ENCODE data around the gene SOX13.

The SOX13 gene

DNA sequence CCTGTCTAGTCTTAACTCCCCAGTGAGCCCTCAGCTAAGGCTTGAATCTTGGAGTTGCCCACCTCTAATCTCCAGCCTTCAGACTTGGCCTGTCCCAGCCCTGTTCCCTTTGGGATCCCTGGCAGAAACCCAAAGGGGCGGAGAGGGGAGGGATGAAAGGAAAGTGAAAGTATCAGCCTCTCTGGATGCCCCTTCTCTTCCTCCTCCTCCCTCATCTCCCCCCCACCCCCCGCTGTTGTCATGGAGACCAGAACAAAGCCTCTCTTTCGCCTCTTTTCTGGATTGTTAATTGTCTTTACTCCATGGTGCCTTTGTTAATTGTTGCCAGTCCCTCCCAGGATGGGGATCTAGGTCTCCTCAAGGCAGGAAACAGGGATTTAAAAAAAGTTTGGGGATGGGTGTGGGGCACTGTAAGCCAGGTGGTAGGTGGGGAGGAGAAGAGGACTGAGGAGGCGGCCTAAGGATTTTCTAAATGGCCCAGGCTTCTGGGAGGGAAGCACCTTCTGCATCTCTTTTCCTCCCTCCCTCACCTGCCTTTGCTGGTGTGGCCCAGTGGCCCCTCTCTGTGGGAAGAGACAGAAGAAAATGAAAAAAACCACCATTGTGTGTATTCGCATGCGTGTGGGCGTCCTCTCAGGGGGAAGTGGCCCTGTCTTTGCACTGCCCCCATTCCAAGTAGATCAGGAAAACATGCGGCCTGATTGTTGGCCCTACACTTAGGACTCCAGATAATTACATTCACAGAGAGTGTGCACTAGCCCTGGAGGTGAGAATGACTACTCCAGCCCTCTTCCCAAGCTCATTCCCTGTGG lies 7.5 kb upstream of the SOX13 start:
- no peak for DNase-seq

DNA sequence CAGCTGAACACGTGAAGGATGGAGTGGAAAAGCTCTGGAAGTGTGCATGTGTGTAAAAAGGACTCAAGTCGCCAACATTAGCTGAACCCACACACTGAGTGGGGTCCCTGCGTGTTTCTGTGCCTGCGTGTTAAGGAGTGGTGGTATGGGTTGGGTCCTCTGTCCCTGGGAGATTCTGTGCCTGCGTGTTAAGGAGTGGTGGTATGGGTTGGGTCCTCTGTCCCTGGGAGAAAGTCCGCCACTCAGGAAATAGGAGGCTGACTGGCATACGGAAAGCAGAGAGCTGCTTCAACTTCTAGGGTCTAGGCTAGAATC lies 7.0 kb upstream of the SOX13 start:
- DNase-seq: no peak

DNA sequence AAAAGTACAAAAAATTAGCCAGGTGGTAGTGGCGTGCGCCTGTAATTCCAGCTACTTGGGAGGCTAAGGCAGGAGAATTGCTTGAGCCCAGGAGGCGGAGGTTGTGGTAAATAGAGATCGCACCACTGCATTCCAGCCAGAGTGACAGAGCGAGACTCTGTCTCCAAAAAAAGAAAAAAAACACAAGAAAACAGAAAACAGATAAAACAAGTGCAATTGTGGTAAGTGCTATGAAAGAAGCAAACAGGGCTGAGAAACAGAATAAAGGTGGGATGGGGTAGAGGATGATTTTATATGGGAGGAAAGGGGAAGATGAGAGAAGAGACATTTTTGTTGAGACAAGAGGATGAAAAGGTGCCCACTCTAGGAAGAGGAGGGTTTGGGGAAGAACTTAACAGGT lies 5.0 kb upstream of the SOX13 start:
- no peak for DNase-seq

DNA sequence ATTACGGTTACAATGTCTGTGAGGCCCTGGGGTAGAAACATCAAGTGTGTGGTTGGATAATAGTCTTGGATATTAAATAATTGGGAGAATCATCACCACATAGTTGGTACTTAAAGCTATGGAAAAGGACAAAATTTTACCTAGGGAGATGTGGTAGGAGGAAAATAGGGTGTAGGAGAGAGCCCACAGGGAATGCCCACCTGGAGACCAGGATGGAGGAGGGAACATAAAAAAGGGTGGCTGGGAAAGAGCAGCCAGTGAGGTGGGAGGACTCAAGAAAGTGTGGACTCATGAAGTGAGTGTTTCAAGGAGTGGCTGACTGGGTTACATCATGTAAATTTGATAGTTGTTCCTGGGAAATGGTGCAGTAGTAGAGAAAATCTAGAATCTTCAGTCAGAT lies 3.0 kb upstream of the SOX13 start:
- no peak for DNase-seq

DNA sequence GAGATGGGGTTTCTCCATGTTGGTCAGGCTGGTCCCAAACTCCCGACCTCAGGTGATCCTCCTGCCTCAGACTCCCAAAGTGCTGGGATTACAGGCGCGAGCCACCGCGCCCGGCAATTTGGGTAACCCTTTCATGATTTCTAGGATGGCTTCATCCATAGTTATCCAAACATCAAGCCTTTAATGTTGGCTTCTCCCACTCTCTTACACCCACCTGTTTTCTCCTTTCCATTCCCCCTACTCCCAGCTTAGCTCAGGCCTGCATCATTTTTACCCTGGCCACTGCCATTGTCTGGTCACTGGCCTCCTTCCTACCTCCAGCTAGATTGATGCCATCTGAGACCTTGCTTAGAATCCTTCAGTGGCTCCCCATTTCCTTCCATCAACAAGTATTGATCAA lies 2.0 kb upstream of the SOX13 start:
- no peak for DNase-seq

DNA sequence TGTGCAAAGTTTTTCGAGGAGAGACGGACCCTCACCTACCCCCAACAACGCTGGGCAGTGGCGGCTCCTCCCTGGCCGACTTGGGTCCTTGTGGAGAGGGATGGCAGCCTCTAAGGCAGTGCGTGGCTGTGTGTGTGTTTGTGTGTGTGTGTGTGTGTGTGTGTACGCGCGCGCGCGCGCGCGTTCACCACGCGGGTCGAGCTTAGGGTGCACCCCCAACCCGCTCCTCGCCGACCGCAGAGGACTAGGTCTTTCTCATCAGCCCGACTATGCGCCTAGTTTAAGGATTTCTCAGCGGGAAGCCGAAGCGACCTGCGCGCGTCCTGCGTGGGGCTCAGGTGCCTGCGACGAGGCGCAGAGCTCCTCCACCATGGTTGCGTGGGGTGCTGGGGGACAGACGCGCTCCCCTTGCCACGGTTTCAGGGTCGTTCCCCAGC lies 940 bp downstream of the SOX13 start:
- DNase-seq: peak; percentile 18

DNA sequence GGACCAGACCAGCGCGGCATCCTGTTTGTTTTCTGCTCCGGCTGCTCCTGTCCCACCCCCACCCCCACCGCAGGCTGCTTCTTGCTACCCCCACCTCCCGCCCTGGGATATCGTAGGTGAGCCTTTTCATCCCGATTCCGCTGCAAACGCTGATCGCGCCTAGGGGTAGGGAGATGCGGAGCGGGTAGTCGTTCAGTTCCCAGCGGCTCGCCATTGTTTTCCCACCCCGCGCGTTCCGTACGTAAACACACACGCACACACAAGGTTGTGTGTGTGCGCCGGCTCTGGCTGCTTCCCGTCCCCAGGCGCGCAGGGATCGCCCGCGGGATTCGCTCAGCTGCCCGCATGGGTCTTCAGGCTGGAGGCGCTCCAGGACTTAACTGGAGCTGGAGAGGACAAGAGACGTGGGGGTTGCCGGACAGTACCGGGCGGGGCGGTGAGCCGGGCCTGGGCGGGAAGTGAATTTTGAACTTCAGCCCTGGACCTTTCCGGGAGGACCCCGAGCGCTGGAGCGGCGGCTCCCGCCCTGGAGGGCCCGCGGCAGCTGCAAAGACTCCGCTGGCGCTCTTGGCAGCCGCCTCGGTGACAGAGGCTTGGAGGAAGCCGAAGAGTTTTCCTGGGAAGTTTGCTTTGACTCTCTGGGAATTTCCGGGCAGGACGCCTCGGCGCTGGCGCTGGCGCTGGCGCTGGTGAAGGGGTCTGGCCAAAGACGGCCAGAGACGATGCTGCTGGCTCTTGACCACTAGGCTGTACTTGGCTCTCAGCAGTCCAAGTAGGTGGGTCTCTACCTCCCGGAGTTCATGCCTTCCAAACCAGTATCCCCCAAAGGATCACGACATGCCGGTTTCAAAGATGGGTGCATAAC lies 1.6 kb downstream of the SOX13 start:
- no peak for DNase-seq

DNA sequence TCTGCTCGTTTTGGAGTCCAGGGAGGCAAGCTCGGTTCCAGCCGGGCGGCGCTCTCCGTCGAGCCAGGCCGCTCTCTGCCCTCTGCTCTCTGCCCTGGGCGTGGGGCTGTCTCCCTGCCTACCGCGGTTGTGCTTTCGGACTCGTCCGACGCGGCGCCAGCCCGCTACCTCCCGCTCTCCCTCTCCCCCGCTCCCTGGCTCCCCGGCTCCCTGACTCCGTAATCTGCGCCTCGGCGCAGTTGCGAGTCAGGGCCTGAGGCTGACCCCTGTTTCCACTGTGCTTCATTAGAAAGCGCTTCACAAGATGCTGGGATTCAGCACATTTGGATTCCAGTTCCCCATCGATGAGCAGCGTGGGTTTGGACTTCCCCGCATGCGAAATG lies 2.2 kb downstream of the SOX13 start:
- no peak for DNase-seq

DNA sequence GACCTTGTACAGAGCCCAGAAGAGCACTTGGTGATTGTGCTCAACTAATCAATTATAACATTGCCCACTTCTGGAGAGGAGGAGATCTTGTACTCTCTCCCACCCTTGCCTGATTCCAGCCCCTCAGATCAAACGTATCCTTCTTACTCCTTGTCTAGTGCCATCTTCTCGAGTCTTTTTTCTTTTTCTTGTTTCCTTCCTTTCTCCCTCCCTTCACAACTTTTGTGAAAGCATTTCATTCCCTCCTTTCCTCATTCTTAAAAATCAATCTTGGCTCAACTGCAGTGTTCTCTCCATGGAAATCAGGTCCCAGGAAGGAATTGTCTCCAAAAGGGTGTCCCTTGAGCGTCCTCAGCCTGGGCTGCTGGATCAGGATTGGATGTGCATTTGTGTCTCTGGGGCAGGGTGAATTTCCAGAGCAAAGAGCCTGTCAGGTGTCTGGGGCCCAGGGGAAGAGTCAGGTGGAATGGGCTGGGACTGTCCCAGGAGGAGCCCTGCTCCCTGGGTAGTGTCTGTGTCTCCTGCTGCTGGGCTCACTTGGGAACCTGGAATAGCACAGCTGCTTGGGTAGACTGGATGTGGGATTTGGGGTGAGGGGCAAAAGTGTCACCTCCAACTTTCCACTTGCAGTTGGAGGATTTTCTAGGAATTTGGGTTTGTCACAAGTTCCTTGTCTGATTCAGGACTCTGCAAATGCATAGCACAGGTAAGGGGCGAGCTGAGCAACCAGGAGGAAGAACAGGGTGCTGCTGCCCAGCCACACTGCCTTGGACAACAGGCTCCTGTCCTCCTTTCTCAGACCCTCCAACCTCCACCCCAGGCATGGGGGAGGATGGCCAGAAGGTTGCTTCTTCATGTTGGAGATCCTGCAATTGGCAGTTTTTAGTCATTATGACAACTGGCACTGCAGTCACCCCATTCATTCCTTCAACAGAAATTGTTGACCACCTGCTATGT lies 3.3 kb downstream of the SOX13 start:
- no peak for DNase-seq

DNA sequence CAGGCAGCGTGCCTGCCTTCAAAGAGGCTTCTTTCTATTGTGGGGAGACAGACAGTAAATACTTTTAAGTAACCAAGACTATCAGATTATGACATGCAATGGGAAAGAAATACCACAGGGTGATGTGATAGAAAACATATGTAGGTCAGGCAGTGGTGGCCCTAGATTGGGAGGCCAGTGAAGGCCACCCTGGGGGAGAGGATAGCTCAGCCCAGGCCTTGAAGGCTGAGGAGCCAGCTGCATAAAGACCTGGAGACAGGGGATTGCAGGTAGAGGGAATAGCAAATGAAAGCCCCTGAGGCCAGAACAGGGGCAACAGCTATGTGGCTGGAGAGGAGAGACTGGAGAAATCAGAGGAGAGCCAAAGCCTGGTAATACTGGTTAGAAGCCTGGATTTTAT lies 4.0 kb downstream of the SOX13 start:
- no peak for DNase-seq

DNA sequence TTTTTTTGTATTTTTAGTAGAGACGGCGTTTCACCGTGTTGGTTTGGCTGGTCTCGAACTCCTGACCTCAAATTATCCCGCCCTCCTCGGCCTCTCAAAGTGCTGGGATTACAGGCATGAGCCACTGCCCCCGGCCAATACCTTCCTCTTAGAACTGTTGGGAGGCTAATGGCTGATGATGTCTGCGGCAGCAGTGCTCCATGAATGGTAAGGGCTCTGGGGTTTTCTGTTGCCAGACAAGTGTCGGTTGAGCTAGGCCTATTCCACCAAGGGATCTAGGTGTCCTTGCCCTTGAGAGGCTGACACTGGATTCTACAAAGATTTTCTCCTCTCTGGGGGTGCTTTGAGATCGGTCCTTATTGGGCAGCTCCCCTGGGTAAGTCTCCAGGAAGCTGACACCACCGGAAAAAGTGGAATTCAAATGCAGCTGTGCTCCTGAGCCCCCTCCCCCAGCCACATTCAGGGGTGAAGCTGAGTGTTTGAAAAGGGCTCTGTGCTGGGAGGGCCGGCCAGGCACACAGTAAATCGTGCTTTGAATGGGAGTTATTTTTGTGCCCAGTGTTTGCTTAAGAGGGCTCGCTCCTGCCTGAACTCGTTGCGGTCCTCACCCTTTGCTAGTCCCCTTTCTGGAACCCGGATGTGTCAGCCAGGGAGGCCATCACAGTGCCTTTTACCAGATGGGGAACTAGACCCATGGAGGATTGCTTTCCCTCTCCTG lies 5.2 kb downstream of the SOX13 start:
- no peak for DNase-seq

DNA sequence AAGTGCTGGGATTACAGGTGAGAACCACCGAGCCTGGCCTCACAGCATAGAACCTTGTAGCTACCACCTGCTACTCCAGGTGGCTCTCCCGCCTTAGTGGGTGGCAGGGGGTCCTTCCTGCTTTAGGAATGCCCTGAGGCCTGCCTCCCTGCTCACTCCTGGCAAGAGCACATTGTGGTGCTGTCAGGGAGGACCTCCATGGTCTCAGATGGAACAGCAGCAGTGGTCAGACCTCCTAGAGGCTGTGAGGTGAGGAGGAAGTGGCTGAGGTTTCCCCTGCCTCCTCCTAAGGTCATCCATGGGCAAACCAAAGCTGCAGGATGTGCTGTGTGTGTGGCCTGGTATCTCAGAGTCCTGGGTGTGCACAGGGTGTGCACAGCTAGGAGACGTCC lies 6.7 kb downstream of the SOX13 start:
- DNase-seq: no peak

DNA sequence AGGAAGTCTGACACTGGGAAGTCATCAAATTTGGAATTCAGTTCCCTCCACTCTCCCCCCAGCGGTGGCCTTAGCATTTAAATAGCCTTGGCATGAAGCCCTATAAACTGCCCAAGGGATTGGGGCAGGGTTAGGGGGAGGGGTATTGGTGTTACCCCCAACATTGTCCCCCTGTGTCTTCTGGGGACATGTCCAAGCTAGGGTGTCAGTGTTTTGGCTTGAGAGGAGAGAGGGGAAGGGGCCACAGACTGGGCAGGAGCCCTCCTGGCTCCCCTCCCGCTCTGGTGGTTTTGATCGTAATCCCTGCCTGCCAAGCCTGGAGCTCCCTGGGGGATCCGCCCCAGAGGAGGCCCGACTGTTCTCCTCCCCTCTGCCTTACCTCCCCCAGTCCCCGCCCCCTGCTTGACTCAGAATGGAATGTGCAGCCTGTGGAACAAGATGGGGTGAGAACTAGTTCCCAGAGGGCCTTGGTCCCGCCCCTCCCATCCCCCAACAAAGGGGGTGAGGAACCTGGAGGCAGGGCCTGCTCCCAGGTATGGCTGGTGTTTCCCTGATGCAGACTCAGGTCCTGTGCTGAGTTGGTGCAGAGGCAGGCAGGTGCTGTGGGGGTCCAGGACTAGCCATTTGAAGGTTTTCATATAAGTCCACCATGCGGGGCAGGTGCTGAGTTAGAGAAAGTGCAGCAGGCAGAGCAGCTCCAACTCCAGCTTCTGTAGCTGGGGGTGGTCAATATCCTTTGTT lies 7.4 kb downstream of the SOX13 start:
- no peak for DNase-seq

DNA sequence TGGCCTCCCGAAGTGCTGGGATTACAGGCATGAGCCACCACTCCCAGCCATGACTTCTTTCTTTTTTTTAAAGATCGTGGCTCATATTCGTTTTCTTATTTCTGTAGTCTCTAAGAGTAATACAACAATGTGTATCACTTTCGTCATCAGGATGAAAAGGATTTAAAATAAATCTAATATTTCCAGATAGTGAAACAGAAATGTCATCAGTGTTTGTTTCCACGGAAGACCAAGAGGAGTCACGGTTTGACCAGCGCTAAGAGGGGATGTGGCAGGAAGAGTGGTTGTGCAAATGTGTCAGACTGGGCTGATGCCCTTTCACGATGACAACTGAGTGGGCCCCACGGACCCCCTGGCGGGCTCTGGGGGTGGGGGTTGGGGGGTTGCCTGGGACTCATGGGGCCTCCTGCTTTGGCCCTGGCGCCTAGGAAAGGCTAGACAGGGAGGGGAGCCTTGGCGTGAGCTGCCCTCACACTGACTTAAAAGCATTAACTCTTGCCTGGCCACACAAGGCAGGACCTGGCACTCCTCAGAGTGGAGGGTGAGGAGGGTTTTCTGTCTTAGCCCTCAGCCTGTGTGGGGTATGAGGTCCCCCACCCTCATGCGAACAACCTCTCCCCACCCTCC lies 8.4 kb downstream of the SOX13 start:
- no peak for DNase-seq

DNA sequence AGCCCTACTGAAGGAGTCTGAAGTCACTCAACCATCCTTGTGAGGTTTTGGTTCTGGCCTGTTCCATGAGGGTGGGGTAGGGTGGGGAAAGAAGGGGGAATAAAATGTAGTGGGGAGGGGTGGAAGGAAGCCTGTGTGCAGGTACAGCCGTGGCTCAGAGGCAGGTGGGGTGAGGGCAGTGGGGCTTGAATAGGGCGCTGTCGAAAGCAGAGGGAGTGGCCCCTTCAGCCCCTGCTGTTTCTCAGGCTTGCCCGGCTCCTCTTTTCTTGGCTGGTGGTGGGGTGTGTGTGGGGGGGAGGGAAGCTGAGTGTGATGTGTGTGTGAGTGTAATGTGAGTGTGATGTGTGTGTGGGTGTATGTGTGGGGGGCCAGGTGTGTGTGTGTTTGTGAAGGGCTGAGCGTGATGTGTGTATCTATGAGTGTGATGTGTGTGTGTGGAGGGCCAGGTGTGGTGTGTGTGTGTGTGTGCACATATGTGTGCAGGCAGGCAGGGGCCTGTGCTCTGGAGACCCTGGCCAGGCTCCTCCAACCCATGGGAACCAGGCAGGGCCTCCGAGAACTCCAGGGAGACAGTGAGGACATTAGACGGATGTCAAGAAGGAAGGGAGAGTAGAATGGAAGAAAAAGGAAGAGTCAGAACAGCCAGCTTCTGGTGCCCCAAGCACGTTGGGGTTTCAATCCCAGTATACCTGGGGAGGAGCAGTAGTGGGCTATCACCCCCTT lies 9.0 kb downstream of the SOX13 start:
- DNase-seq: no peak

DNA sequence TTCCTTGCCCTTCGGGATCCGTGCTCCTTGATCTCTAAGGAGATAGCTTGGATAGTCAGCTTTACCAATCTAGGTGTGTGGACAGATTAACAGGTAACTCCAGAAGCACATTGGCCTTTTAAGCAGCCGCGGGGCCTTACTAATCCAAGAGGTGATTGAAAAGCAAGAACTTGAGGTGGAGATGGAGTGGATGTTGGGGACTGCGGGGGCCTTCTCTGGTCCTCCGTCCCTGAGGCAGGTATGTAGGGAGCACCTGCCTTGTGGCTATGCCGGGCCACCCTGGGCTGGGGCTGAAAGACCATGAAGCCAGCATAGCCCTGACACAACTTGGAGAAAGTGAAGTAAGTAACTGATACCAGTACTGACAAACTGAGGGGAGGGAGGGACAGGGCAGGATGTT lies 10.6 kb downstream of the SOX13 start:
- no peak for DNase-seq

DNA sequence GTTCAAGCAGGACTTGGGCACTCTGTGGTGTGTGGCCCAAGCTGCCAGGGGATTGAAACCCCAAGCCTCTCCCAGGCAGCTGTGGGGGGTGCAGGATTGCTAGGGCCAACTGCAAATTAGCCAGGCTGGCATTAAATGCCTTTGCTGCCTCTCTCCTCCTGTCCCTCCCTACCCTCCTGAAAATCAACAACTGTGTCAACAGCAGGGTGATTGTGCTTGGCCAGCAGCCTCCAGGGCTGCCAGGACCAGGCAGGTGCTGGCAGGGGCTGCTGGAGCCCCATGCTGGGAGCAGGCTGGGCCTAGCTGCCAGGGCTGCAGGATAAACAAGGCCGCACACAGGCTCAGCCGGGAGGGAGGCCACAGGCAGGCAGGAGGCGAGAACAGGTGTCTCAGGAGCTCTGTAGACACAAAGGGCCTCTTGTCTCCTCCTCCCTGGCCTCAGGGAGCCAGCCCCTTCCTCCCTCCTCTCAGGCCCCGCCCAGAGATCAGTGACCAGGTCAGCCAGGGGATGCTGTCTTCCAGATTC lies 11.4 kb downstream of the SOX13 start:
- DNase-seq: no peak

DNA sequence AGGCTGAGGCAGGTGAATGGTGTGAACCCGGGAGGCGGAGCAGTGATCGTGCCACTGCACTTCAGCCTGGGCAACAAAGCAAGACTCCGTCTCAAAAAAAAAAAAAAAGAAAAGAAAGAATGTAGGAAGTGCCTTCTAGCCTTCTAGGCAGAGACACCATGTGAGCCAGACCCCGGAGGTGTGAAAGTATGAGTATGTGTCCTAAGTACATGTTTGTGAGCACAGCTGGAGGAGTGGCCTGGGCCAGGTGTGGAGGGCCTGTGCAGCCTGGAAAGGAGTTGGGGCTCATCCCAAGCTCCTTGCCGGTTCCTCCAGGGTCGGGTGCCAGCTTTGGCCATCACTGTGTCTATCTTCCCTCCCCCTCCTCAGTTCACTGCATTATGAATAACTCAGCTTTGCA lies 13.0 kb downstream of the SOX13 start:
- no peak for DNase-seq

DNA sequence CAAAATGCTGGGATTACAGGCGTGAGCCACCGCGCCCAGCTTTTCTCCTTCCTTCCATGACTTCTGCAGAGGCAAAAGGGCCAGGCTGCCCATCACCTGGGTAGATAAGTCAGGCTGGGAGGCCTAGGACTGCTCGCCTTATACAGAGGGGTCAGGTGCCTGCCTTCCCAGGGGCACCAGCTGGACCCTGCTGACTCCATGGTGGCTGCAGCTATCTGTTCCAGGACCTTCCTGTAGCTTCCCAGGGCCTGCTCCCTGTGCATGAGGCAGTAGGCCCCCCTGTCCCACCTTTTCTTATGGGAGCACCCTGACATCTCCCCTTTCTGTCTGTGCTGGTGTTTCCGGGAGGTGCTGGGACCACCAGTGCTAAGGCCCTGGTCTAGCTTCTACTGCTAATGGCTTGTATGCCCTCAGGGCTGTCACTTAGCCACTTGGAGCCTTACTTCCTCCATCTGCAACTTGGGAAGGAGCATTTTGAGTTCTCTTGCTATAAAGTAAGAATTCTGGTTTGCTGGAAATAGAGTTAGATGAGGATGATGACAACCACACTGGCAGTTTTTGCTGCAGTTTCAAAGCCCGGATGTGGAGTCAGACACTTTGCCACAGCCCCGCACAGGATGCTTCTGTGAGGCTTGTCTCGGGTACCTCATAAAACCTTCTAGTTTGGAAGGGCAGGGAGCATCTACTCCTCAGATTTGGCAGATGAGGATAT lies 14.4 kb downstream of the SOX13 start:
- DNase-seq: no peak

All from CD4-positive, alpha-beta T cell treated with Interleukin-10 for 1 hour (primary cell).